GM18519 (cell line): ENCODE measurements around the gene L3MBTL4.
A peak's percentile ranks its signal among the peaks of the same experiment; 100 is the strongest.
"Not testable (repeated sequence)": the region's sequence is repeated elsewhere in the genome, so short reads cannot be mapped to it uniquely, and the experiment has no call there.

Source experiments
- ATAC-seq: cut with Tn5 transposase; IDR thresholded peaks from one replicate; pipeline ENCODE4 v1.9.1; 2021; ENCODE audit warnings: mild to moderate bottlenecking, moderate library complexity; ENCODE audit not compliant: unreplicated experiment, low FRiP score

The L3MBTL4 gene

DNA sequence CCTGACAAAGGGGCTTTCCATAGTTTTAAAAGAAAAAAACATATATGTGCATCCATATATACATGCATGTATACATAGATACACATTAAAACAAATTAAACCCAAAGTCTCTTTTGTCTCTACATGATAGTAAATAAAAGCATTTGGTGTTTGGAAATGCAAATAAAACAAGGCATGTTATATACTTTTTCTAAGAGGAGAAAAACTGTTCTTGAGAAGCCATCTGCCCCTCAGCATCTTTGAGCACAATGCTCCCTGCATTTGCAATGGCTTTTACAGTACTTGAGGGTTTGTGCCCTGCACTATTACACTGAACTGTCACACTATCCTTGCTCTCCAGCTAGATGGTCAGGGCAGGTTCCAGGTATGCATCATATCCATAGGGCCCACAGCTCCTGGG is 210.2 kb downstream of the L3MBTL4 start:
- no peak for ATAC-seq

DNA sequence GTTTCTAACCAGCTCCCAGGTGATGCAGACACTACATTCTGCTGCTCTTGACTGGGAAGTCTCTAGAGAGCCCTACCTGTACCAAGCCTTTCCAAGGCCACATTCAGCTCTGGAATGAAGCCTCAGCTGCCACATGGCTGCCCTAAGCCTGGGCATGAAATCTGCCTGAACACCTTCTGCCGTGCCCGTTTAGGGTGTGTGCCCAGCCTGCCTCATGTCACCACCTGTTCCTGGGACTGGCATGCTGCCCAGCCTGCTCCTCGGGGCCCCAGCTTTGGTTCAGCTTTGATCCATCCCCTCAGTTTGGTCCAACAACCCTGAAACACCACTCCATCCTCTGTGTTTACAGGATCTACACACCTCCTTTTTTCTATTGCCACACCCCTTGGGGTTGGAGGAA is 210.9 kb downstream of the L3MBTL4 start:
- ATAC-seq = no peak

DNA sequence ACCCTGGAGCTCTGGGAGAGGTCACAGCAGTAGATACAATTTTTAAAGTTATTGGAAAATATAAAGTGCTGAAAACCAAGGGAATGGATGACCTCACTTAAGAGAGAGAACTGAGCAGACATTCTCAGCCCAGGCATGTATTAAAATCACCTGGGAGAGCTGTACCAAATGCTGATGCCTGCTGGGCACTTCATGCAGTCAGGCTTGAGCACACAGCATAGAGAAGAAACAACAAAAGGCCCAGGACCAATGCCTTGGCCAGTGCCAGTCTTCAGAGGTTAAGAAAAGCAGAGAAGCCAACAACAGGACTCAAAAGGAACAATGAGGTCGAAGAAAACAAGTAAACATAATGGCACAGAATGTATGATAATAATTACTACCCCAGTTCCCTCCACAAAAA is 211.8 kb downstream of the L3MBTL4 start:
- no peak for ATAC-seq

DNA sequence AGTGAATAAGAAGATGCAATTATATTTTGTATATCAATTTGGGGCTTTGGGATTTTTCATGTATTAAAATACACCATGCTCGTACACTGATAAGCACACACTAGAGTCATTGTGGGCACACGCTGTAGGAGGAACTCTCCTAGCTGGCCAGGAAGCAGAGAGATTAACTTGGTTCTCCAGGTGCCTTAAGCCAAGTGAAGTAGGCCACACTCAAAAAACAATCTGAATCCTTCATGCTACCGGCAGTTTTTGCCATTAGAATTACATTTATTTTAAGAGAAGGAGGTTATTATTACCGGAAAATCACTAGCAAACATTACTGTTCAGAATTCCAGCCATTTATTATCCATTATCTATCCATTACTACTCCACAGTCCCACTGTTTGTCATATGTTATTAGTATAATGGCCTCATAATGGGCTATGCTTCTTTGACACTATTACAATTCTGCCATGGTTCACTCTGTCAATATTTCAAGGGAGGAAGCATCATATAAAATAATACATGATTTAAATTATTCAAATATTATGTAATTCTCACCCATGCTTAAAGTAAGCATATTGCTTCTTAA is 214.4 kb downstream of the L3MBTL4 start:
- ATAC-seq = no peak

DNA sequence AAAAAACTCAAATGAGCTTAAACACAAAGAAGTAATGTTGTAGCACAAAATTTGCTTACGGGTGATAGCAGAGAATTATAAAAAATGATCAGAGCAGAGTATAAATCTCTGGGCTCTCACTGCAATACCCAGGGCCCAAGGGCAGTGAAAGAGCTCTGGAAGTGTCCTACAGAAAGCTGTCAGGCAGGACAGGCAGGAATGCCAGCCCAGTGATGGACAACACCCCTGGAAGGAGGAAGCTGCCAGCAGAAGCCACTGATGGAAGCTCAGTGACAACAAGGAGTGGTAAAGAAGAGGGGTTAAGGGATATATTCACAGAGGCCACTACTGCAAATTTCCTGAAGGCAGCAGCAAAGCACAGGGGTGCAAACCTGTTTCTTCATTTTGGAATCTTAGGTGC is 214.9 kb downstream of the L3MBTL4 start:
- no peak for ATAC-seq

DNA sequence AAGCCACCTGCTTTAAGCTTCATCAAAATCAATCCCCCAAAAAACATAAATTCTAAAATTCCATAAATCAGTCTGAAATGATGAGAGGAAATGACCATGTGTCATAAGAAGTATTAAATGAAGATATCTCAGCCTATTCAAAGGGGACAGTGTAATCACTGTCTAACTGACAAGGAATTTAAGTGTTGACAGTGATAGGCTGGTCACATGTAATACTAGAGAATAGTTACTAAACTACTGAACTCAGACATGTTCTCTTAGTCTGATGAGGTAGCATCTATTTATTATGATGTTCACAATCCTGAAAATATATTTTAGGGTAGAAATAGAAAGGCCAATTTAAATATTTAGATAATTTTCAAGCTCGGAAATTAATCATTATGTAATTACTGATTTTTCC is 216.1 kb downstream of the L3MBTL4 start:
- no peak for ATAC-seq

DNA sequence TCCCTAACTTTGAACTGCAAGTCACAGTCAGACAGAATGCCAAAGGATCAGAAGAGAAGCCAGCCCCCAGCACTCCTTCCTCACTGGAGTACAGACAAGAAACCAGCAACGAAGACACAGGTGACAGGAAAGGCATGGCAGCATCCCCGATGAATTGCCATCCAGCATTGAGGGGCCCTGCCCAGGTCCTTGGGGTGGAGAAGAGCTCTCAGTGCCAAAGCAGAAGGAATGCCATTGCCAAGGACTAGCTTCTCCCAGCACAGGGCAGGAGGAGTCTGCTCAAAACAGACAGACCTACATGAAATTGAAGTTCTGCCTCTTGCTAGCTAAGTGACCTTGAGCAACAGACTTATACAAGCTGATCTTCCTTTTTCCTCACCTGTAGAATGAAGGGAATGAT is 220.1 kb downstream of the L3MBTL4 start:
- ATAC-seq = no peak

DNA sequence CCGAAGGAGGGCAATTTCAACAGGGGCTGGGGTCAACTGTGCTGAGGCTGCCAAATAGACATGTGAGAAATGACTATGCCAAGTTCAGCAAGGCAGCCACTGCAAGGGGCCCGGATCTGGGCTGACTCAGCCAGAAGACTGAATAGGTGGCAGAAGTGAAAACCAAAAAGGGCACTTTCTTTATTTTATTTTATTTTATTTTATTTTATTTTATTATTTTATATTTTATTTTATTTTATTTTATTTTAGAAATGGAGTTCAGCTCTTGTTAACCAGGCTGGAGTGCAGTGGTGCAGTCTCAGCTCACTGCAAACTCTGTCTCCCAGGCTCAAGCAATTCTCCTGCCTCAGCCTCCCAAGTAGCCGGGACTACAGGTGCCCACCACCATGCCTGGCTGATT is 228.9 kb downstream of the L3MBTL4 start:
- not testable (repeated sequence) for ATAC-seq

DNA sequence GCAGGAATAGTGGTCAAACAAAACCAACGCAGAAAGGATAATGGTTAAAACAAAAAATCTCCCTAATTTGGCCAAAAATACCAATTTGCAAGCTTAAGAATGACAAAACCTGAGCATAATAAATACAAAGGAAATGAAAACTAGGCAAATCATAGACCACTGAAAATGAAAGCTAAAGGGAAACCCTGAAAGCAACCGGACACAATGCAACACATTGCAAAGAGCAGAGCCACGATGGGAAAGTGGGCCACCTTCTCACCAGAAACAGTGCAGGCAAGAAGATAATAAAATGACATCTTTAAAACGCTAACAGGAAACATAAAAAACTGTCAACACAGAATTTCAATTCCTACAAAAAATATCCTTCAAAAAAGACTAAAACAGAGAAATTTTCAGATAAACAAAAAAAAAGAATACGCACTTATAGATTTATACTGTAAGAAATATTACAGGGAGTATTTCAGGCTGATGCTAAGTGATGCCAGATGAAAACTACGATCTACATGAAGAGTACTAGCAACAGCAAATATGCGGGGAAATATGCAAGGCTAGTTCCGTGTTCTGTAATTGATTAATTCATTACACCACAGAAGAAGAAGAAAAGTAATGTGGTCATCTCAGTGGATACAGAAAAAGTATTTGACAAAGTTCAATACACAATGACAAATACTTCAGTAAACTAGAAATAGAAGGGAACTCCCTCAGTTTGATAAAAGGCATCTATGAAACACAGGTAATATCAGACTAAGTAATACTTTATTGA is 239.5 kb downstream of the L3MBTL4 start:
- ATAC-seq = no peak

DNA sequence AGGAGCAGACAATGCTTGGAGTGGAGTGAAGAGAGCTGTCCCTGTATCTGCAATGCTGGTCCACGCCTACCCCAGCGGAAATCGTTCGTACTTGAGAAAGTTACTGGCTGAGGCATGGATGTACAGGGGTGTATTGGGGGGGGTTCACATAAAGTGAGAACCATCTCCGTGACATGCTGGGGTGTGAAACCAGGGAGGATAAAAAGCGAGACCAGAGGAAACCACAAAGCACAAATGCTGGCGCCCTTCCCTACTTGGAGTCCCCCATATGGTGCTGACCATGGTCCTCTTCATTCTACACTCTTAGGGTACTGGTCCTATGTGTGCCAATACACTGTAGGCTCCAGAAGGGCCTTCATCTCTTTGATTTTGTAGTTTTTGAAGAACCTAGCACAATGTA is 244.1 kb downstream of the L3MBTL4 start:
- ATAC-seq = no peak

DNA sequence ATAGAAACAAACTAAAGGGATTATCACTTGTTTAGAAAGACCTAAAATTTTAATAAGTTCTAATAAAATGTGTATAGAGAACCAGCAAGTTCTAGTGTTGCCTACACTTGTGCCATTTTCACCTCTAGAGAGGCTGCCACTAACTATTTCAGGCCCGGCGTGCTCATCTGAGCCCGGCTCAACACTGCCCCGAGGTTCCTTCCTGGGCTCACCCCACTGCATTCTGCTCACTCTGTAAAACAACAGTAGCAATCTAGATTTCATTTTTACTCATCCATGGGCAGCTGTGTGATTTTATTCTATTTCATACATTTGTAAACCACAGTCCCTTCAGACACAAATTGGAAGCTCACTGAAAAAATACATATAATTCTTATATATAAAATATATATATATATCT is 253.2 kb downstream of the L3MBTL4 start:
- peak; percentile 59 for ATAC-seq

DNA sequence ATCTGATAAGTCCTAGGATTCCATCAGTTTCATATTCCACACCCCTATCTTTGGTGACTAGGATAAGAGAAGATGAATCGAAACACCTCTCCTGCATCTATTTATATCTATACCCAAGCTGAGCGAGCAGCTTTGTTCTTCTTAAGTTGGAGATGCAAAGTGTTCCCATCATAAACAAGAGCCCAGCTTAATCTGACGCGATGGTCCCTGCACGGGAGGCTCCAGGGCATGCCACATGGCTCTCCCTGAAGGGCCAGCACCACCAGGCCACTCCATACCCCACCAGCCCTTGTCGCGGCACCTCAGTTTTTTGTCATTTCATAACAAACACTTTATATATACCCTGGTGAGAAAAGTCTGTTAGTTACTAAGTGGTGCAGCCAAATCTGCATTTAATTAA is 255.3 kb downstream of the L3MBTL4 start:
- ATAC-seq = no peak

DNA sequence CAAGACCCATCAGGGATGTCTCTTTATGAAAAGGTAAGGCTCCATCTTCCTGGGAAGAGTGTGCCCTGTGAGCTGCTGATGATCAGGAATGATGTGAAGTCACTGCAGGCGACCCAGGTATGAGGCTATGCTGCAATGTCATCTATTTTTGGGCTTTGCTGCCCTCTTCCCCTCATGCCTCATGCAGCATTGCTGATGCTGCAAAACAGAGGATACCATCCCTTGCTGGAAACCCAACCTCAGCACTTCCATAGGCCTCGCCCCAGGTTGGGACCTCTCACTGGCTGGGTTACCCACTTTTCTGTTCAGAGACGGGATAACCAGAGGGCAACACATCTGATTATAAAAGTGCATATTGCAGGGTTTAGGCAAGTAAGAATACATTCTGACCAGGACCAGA is 255.8 kb downstream of the L3MBTL4 start:
- no peak for ATAC-seq

DNA sequence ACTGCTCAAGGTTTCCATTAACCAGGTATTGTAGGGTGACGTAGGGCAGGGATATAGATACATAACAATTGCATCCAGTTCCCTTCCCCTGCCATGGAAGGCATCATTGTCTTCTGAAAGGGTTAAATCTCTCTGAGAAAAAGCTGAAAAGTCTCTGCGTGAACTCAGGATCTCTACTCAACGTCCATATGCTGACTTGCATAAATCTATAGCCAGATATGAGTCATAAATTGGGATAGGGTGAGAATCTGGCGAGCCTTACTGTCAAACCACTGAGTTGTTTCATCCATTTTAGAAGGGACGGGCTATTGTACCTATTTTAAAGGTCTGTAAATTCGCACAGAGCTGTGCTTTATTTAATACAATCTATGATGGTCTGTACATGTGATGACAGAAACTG is 258.3 kb downstream of the L3MBTL4 start:
- ATAC-seq = no peak

DNA sequence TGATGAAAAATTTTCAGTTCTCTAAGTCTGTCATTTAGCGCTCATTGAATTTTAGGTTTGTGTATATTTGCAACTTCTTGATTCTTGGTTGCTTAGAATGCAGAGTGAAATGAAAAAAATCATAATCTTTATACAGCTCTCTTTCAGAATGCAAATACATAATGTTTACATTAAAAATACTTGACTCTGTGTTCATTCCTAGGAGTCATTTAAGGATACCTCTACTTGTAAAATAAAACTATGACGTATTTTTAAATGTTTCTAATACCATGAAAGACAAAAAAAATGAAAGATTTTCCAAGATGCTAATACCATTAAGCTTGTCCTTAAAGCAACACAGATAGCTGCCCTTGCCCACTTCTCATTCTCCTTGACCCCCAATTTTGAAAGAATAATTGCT is 259.0 kb downstream of the L3MBTL4 start:
- no peak for ATAC-seq

DNA sequence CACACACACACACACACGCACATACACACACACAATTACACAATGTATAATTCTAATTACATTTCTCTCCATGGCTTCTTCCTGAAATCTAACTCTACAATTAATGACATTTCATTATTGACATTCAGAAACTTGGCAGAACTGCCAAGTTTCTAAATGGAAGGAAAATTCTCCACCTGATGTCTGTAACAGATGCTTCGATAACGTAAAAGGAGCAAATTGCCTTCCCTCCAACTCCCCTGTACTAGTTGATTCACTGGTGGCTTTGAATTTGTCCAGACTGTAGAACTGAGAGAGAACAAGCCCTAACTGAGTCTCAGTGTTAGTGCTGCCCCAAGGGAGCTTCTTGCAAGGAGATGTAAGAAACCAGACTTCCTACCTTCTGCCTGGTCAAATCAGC is 264.3 kb downstream of the L3MBTL4 start:
- no peak for ATAC-seq

DNA sequence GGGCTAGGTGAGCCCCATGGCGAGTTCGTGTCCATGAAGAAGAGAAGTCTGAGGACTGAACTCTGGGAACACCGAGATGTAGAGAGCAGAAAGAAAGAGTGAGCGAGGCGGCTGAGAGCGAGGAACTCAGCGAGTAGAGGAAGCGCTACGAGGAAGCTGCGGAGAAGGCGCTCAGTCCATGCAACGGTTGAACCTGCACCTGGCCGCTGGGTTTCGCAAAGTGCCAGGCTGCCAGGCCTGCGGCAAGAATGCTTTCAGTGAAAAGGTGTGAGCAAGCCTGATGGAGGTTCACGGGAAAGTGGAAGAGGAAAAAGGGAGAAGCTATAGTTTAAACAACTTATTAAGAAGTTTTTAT is 268.4 kb downstream of the L3MBTL4 start:
- ATAC-seq = no peak

DNA sequence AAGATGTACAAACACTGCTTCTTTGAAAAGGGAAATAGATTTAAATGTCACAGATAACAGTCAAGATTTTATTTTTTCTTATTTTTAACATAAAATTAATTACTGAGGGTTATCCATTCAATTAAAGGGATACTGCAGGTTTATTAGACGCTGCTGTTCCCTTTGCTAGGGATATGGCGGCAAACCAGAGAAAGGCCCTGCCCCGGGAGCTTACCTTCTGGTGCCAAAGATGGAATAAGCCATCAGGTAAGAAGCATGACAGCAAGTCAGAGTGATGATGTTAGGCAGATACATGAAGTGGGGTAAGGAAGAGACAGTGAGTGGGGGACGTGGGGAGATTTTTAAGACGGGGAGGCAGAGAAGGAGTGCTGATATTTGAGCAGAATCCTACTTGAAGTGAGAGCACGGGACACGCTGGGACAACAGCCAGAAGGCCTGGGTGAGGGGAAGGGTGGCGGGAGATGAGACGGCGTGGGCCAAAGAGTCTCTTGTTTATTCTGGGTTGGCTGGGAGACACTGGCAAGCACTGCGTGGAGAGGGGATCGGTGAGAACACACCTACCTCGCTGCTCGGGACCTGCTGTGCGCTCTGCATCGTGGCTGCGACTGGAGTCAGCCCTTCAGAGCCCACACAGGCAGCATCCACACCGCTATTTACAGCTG is 268.9 kb downstream of the L3MBTL4 start:
- no peak for ATAC-seq

DNA sequence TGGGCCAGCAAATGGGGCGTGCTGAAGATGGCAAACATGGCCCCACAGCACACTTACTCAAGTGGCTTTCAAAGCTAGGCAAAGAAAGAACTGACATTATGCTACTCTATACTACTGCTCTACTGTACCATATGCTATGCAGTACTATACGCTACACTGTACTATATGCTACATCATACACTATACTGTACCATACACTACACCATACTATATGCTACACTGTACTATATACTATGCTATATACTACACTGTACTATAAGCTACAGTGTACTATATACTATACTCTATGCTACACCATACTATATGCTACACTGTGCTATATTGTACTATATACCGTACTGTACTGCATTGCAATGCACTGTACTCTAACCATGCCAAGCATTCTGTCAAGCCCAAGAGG is 275.7 kb downstream of the L3MBTL4 start:
- no peak for ATAC-seq

DNA sequence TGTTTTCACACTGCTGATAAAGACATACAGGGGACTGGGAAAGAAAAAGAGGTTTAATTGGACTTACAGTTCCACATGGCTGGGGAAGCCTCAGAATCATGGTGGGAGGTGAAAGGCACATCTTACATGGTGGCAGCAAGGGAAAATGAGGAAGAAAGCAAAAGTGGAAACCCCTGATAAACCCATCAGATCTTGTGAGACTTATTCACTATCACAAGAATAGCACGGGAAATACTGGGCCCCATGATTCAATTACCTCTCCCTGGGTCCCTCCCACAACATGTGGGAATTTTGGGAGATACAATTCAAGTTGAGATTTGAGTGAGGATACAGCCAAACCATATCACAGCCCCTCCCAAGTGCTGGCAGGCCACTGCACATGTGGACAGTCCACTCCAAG is 278.8 kb downstream of the L3MBTL4 start:
- not testable (repeated sequence) for ATAC-seq

DNA sequence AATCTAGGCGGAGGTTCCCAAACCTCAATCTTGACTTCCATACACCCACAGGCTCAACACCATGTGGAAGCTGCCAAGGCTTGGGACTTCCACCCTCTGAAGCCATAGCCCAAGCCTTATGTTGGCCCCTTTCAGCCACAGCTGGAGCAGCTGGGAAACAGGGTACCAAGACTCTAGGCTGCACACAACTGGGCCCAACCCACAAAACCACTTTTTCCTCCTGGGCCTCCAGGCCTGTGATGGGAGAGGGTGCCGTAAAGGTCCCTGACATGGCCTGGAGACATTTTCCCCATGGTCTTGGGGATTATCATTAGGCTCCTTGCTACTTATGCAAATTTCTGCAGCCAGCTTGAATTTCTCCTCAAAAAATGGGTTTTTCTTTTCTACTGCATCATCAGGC is 279.7 kb downstream of the L3MBTL4 start:
- ATAC-seq = not testable (repeated sequence)

DNA sequence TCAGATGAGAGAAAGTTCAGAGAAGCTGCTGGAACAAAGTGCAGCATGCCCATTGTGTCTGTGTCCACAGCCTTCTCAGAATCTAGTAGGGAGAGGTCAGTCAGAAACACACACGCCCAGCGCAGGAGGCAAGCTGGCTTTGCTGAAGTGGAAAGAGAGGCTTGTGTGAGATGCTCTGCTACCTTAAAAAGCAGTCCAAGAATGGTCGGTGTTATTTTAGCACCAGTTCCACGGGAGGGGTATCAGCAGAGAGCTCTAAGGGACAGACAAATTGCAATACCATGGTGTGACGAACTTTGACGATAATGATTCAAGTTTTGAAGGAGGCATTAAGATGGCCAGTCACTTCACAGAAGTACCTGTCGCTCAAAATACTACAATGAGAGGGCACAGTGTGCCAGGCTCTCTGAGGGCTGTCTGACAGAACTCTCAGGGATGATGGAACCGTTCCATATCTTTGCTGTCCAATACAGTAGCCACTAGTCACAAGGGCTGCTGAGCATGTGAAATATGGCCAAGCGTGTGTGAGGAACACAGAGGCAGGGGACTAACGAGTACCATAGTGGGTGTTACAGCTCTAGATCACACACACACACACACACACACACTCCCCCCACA is 281.9 kb downstream of the L3MBTL4 start:
- ATAC-seq = no peak
